Caco-2 (cell line): ENCODE data around the gene CDK15. TPM values are rescaled to one million over a fixed set of nuclear protein-coding genes. Genes with fewer than 3 reads are reported as not detected.

Source experiments
- BruUV-seq: library from RNA; stranded (reverse); fragments of 400-500 nt; replicated peaks from 2 replicates; lab custom pipeline; 2021; lab: Mats Ljungman, UMichigan
- CTCF ChIA-PET: fragments of 300-600 bp; sonication (Branson Sonifier 250); formaldehyde crosslinking; loops from one replicate; lab custom pipeline; 2022; ENCODE audit warnings: antibody characterized with exemption; lab: Charles Lee
- POLR2A ChIA-PET: fragments of 300-600 bp; sonication (Branson Sonifier 250); formaldehyde crosslinking; loops from one replicate; lab custom pipeline; 2022; ENCODE audit warnings: antibody characterized with exemption; lab: Charles Lee
- DNase-seq, 2 experiments: peaks; one replicate each; pipeline versions ENCODE4 v3.0.0 to v3.0.0-alpha.2; 2020 to 2022
- H3K27me3 ChIP-seq: replicated peaks from 2 replicates; pipeline ENCODE4 v1.6.0; 2011; ENCODE audit warnings: low read length; ENCODE audit not compliant: control insufficient read depth, insufficient read depth
- H3K36me3 ChIP-seq: 2 replicates; pipeline ENCODE4 v1.5.1; 2011; ENCODE audit warnings: low read length; ENCODE audit not compliant: control insufficient read depth, insufficient read depth
- H3K4me1 ChIP-seq: fragments of 250-450 bp; sonication (Bioruptor Pico); 2 replicates; pipeline ENCODE4 v1.5.1; 2020; ENCODE audit warnings: mild to moderate bottlenecking
- H3K4me3 ChIP-seq: 2 replicates; pipeline ENCODE4 v1.5.1; 2011; ENCODE audit warnings: low read depth, mild to moderate bottlenecking, control low read depth, low read length
- H3K9me3 ChIP-seq: fragments of 250-450 bp; sonication (Bioruptor Pico); 2 replicates; pipeline ENCODE4 v1.5.1; 2020; ENCODE audit warnings: mild to moderate bottlenecking, moderate library complexity
- H3K27ac Mint-ChIP-seq: one replicate; pipeline ENCODE4 v1.8.0; 2022; ENCODE audit warnings: mixed read lengths; ENCODE audit not compliant: unreplicated experiment
- H3K27me3 Mint-ChIP-seq: one replicate; pipeline ENCODE4 v1.8.0; 2022; ENCODE audit warnings: mixed read lengths; ENCODE audit not compliant: insufficient read depth, unreplicated experiment
- H3K36me3 Mint-ChIP-seq: one replicate; pipeline ENCODE4 v1.8.0; 2022; ENCODE audit warnings: mild to moderate bottlenecking, mixed read lengths; ENCODE audit not compliant: insufficient read depth, unreplicated experiment
- H3K4me1 Mint-ChIP-seq: one replicate; pipeline ENCODE4 v1.8.0; 2022; ENCODE audit warnings: low read depth, mixed read lengths; ENCODE audit not compliant: unreplicated experiment
- H3K4me3 Mint-ChIP-seq: one replicate; pipeline ENCODE4 v1.8.0; 2022; ENCODE audit warnings: mild to moderate bottlenecking, moderate library complexity, mixed read lengths; ENCODE audit not compliant: unreplicated experiment
- H3K9me3 Mint-ChIP-seq: one replicate; pipeline ENCODE4 v1.8.0; 2022; ENCODE audit warnings: mixed read lengths; ENCODE audit not compliant: unreplicated experiment
- CTCF ChIP-seq, 2 experiments: fragments of 200-600 bp in 1 of 2; IDR thresholded peaks; 1 replicate in 1 of 2; 2 replicates in 1 of 2; pipeline versions ENCODE4 v1.5.1 to v1.8.0; 2011 to 2022; ENCODE audit warnings: antibody characterized with exemption in 1 of 2, control low read depth in 1 of 2, inconsistent platforms in 1 of 2, low read depth in 1 of 2, low read length in 1 of 2, mild to moderate bottlenecking in 1 of 2, moderate library complexity in 1 of 2; ENCODE audit not compliant: insufficient read depth in 1 of 2, severe bottlenecking in 1 of 2, unreplicated experiment in 1 of 2
- intact Hi-C: fragments of 100-400 bp; cut with micrococcal nuclease; formaldehyde crosslinking; loops from one replicate; pipeline ENCODE4 v1.10.0; 2022; ENCODE audit not compliant: unreplicated experiment
- total RNA-seq: library from RNA; stranded (reverse); gene quantifications from 2 replicates; pipeline ENCODE4 v1.2.3, GENCODE V29; 2022

Gene CDK15
- total RNA-seq, 1 experiment from 2014 or later: not detected

GRCh38 chr2:201891676-201892075 is 85.3 kb downstream of the CDK15 start:
- no peaks in the 10 kb centered on the region for H3K27me3 Mint-ChIP-seq
- Histone ChIP-seq H3K4me1 (peaks cover 9% of the 10 kb centered on the region; the same call in 1 of the 2 replicates), H3K9me3 (no peaks in the 10 kb centered on the region), H3K4me3 (no peak overlapping the region), H3K36me3 (no peaks in the 10 kb centered on the region), H3K27me3 (no peaks in the 10 kb centered on the region)
- DNase-seq: no peak
- no peaks in the 10 kb centered on the region for H3K9me3 Mint-ChIP-seq
- no peak overlapping the region for H3K27ac Mint-ChIP-seq
- no peak for TF ChIP-seq CTCF (IDR thresholded peaks at IDR 0.05; ENCODE audit: insufficient read depth in 1 of 2, low read depth in 1 of 2, low read length in 1 of 2, severe bottlenecking in 1 of 2, unreplicated experiment in 1 of 2)
- ChIA-PET POLR2A (no interaction called here), CTCF (no interaction called here)
- no TSS peak for BruUV-seq
- H3K36me3 Mint-ChIP-seq: no peaks in the 10 kb centered on the region
- intact Hi-C loops: no loop called here
- H3K4me1 Mint-ChIP-seq: no peaks in the 10 kb centered on the region
- H3K4me3 Mint-ChIP-seq: no peak overlapping the region

DNA sequence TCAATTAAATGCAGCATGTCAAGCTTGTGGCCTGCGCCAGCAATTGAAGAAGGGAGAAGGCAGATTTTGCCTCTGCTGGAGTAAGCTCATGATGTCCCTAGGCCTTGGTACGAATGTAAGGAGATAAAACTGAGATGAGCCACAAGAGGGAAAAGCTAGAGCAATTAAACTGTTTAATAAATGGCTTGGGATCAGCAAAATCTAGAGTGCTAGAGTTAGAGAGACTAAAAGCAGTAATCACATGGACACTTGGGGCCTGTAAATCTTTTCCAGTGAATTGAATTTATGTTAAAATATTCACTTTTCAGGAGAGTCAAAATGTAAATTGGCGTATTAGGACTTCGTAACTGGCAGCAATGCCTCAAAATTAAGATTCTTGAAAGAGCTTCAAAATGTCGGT is 86.2 kb downstream of the CDK15 start:
- ChIA-PET CTCF (no interaction called here), POLR2A (no interaction called here)
- no peaks in the 10 kb centered on the region for H3K9me3 ChIP-seq
- Mint-ChIP-seq H3K27me3 (no peaks in the 10 kb centered on the region), H3K4me3 (no peak overlapping the region), H3K36me3 (no peaks in the 10 kb centered on the region), H3K4me1 (no peaks in the 10 kb centered on the region), H3K9me3 (no peaks in the 10 kb centered on the region), H3K27ac (no peak overlapping the region)
- H3K27me3 ChIP-seq: no peaks in the 10 kb centered on the region
- no peak overlapping the region for H3K4me3 ChIP-seq
- H3K36me3 ChIP-seq: no peaks in the 10 kb centered on the region
- no peak for DNase-seq
- no peak for TF ChIP-seq CTCF (IDR thresholded peaks at IDR 0.05; ENCODE audit: insufficient read depth in 1 of 2, low read depth in 1 of 2, low read length in 1 of 2, severe bottlenecking in 1 of 2, unreplicated experiment in 1 of 2)
- intact Hi-C loops: no loop called here
- peaks cover 9% of the 10 kb centered on the region; the same call in 1 of the 2 replicates for H3K4me1 ChIP-seq
- BruUV-seq: no TSS peak

GRCh38 chr2:201900362-201900761 is 94.0 kb downstream of the CDK15 start:
- Histone ChIP-seq H3K4me1 (no peaks in the 10 kb centered on the region), H3K9me3 (no peaks in the 10 kb centered on the region), H3K27me3 (no peaks in the 10 kb centered on the region), H3K36me3 (no peaks in the 10 kb centered on the region), H3K4me3 (no peak overlapping the region)
- ChIA-PET POLR2A (no interaction called here), CTCF (no interaction called here)
- no TSS peak for BruUV-seq
- H3K27ac Mint-ChIP-seq: no peak overlapping the region
- TF ChIP-seq CTCF (IDR thresholded peaks at IDR 0.05; ENCODE audit: insufficient read depth in 1 of 2, low read depth in 1 of 2, low read length in 1 of 2, severe bottlenecking in 1 of 2, unreplicated experiment in 1 of 2): no peak
- intact Hi-C loops: no loop called here
- H3K4me1 Mint-ChIP-seq: no peaks in the 10 kb centered on the region
- H3K27me3 Mint-ChIP-seq: no peaks in the 10 kb centered on the region
- no peaks in the 10 kb centered on the region for H3K9me3 Mint-ChIP-seq
- no peak overlapping the region for H3K4me3 Mint-ChIP-seq
- DNase-seq: no peak
- no peaks in the 10 kb centered on the region for H3K36me3 Mint-ChIP-seq
